Parathyroid adenoma (tissue), 2 donors: ENCODE measurements around the gene CPE.

ENCODE experiments used
- H2AFZ ChIP-seq: fragments of 300-600 bp; sonication (generic); one replicate; pipeline ENCODE4 v1.7.0; 2017; ENCODE audit warnings: antibody characterized with exemption, mild to moderate bottlenecking
- H3K27ac ChIP-seq: fragments of 300-600 bp; sonication (generic); one replicate; pipeline ENCODE4 v1.7.0; 2017
- H3K27me3 ChIP-seq: fragments of 300-600 bp; sonication (generic); one replicate; pipeline ENCODE4 v1.7.0; 2017; ENCODE audit warnings: low read length; ENCODE audit not compliant: control insufficient read depth, insufficient read depth
- H3K36me3 ChIP-seq: fragments of 300-600 bp; sonication (generic); one replicate; pipeline ENCODE4 v1.7.0; 2017; ENCODE audit warnings: low read length; ENCODE audit not compliant: control insufficient read depth, insufficient read depth
- H3K4me1 ChIP-seq: fragments of 300-600 bp; sonication (generic); one replicate; pipeline ENCODE4 v1.7.0; 2017; ENCODE audit warnings: control low read depth
- H3K4me2 ChIP-seq: fragments of 300-600 bp; sonication (generic); one replicate; pipeline ENCODE4 v1.7.0; 2017; ENCODE audit warnings: low read length
- H3K4me3 ChIP-seq: fragments of 300-600 bp; sonication (generic); one replicate; pipeline ENCODE4 v1.7.0; 2017; ENCODE audit warnings: low read depth, low read length
- H3K79me2 ChIP-seq: fragments of 300-600 bp; sonication (generic); one replicate; pipeline ENCODE4 v1.7.0; 2017; ENCODE audit warnings: control low read depth
- H3K9ac ChIP-seq: fragments of 300-600 bp; sonication (generic); one replicate; pipeline ENCODE4 v1.7.0; 2017; ENCODE audit warnings: mild to moderate bottlenecking
- H3K9me3 ChIP-seq: fragments of 300-600 bp; sonication (generic); one replicate; pipeline ENCODE4 v1.7.0; 2017; ENCODE audit warnings: low read length; ENCODE audit not compliant: control insufficient read depth
- TF ChIP-seq, protein P1 (sequence below): fragments of 300-600 bp; sonication (generic); IDR thresholded peaks from one replicate; pipeline ENCODE4 v1.7.0; 2017; ENCODE audit warnings: antibody characterized with exemption, mild to moderate bottlenecking
- donor health status: primary hyperparathyroidism.

Gene CPE

DNA sequence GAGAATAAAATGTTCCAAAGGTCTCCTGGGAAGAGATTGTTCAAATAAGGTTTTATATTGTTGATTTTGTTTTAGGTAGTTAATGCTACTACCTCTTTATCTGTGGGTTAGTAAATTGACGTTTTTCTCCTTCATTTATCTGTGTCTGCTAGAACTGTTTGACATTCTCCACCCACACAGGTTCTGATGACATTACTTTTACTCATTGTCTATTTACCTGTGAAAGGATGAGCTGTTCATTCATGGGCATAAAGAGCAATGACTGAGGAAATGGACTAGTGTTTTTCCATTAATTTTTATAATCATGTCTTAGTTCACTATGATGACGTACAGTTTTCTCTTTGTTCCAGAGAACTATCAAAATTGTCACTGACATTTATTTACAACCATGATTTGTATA lies 75.6 kb downstream of the CPE start:
- no peak overlapping the region for H2AFZ ChIP-seq
- no peak overlapping the region for H3K4me2 ChIP-seq
- H3K79me2 ChIP-seq, result no peaks in the 10 kb centered on the region
- H3K36me3 ChIP-seq, result no peaks in the 10 kb centered on the region
- no peaks in the 10 kb centered on the region for H3K9me3 ChIP-seq
- no peak overlapping the region for H3K4me3 ChIP-seq
- H3K9ac ChIP-seq, result no peak overlapping the region
- H3K4me1 ChIP-seq, result no peaks in the 10 kb centered on the region
- no peak overlapping the region for H3K27ac ChIP-seq
- no peaks in the 10 kb centered on the region for H3K27me3 ChIP-seq
- TF ChIP-seq, protein P1, sequence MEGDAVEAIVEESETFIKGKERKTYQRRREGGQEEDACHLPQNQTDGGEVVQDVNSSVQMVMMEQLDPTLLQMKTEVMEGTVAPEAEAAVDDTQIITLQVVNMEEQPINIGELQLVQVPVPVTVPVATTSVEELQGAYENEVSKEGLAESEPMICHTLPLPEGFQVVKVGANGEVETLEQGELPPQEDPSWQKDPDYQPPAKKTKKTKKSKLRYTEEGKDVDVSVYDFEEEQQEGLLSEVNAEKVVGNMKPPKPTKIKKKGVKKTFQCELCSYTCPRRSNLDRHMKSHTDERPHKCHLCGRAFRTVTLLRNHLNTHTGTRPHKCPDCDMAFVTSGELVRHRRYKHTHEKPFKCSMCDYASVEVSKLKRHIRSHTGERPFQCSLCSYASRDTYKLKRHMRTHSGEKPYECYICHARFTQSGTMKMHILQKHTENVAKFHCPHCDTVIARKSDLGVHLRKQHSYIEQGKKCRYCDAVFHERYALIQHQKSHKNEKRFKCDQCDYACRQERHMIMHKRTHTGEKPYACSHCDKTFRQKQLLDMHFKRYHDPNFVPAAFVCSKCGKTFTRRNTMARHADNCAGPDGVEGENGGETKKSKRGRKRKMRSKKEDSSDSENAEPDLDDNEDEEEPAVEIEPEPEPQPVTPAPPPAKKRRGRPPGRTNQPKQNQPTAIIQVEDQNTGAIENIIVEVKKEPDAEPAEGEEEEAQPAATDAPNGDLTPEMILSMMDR, result no peak

DNA sequence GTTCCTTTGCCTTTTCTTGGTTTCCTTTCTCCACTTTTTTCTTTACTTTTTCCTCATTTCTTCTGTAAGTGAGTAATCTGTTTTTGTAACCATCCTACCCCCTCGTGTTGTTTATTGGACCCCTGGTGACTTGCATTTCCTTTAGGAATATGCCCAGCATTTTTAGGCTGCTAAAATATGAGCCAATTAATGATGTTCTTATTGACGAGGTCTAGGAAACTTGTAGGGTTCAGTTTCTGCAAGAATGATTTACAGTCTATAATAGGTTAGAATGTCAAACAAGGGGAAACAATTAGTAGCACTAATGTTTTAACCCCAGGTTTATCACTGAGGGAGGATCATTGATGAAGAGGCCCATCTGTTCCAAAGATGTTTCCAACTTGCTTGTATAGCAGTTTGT lies 79.0 kb downstream of the CPE start:
- H3K4me3 ChIP-seq, result no peak overlapping the region
- no peaks in the 10 kb centered on the region for H3K27me3 ChIP-seq
- H3K4me1 ChIP-seq, result no peaks in the 10 kb centered on the region
- TF ChIP-seq, protein P1, result no peak
- H3K4me2 ChIP-seq, result no peak overlapping the region
- H3K9me3 ChIP-seq, result no peaks in the 10 kb centered on the region
- no peak overlapping the region for H3K27ac ChIP-seq
- H3K79me2 ChIP-seq, result no peaks in the 10 kb centered on the region
- H2AFZ ChIP-seq, result no peak overlapping the region
- no peak overlapping the region for H3K9ac ChIP-seq
- no peaks in the 10 kb centered on the region for H3K36me3 ChIP-seq

DNA sequence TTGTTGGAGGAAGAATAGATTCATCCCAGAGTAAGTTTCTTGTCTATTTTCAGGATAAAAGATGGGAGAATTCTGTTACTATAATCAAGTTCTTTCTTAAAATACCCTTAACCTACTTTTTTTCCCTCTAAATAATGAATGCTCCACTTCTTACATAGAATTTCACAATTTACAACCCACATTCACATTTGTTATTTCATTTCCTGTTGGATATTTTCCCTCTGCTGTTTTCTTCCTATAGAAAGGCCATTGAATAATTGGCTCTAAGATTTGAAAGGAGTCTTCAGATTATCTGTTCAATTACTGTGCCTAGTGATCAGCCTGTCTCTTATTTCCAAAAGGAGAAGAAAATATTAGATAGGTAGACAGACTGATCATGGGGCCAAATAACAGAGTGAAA lies 79.7 kb downstream of the CPE start:
- H3K4me3 ChIP-seq, result no peak overlapping the region
- no peak overlapping the region for H2AFZ ChIP-seq
- no peaks in the 10 kb centered on the region for H3K9me3 ChIP-seq
- no peak overlapping the region for H3K9ac ChIP-seq
- no peaks in the 10 kb centered on the region for H3K4me1 ChIP-seq
- no peak overlapping the region for H3K27ac ChIP-seq
- TF ChIP-seq, protein P1, result no peak
- no peaks in the 10 kb centered on the region for H3K36me3 ChIP-seq
- H3K27me3 ChIP-seq, result no peaks in the 10 kb centered on the region
- H3K4me2 ChIP-seq, result no peak overlapping the region
- H3K79me2 ChIP-seq, result no peaks in the 10 kb centered on the region

DNA sequence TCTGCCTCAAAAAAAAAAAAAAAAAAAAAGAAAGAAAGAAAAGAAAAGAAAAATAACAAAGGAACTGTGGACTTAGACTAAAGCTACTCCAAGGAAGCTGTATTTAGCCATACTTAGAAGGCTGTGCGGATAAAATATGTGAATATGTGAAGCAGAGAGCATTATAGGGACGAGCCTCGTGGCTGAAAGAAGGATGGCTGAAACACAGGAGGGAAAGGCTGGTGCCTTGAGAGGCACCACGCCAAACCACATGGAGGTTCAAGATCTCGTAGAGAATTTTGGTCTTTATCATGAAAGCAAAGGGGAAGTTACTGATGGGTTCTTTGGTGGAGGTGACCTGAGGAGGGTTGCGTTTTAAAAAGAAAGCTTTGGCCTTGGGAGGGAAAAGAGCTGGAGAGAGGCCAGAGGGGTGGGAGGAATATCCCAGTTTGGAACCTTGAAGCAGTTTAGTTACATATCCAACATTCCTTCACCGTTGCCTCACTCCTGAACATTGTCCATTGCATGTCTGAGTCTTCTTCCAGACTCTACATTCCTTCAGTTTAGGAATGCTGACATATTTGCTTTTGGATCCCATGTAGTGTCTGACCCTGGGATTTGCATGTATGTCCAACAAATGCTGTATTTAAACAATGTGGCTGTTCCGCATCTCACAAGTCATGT lies 82.5 kb downstream of the CPE start:
- TF ChIP-seq, protein P1, result no peak
- Histone ChIP-seq H3K9ac (no peak overlapping the region), H3K4me1 (no peaks in the 10 kb centered on the region), H3K36me3 (no peaks in the 10 kb centered on the region), H3K4me2 (no peak overlapping the region), H3K79me2 (no peaks in the 10 kb centered on the region), H2AFZ (no peak overlapping the region), H3K9me3 (no peaks in the 10 kb centered on the region), H3K27ac (no peak overlapping the region), H3K4me3 (no peak overlapping the region), H3K27me3 (no peaks in the 10 kb centered on the region)

GRCh38 chr4:165462009-165462408 lies 83.2 kb downstream of the CPE start:
- no peak overlapping the region for H2AFZ ChIP-seq
- TF ChIP-seq, protein P1, result no peak
- no peak overlapping the region for H3K4me2 ChIP-seq
- H3K9me3 ChIP-seq, result no peaks in the 10 kb centered on the region
- no peak overlapping the region for H3K27ac ChIP-seq
- no peak overlapping the region for H3K9ac ChIP-seq
- H3K4me1 ChIP-seq, result no peaks in the 10 kb centered on the region
- H3K27me3 ChIP-seq, result no peaks in the 10 kb centered on the region
- no peaks in the 10 kb centered on the region for H3K79me2 ChIP-seq
- no peaks in the 10 kb centered on the region for H3K36me3 ChIP-seq
- no peak overlapping the region for H3K4me3 ChIP-seq
